Measurements from ENCODE around the gene SEZ6L.

The SEZ6L gene

GRCh38 chr22:26287382-26288225 is 118.3 kb downstream of the SEZ6L start:
- DNase-seq (ENCODE audit: low spot score) = no peak
- TF ChIP-seq CTCF (IDR thresholded peaks at IDR 0.05; ENCODE audit: extremely low read depth, insufficient read depth, missing control alignments) = no peak
- in situ Hi-C loops (cut with MboI; ENCODE audit: low pct_unique_long_range_greater_than_20kb, low sequenced_read_pairs, unreplicated experiment) = no loop called here

DNA sequence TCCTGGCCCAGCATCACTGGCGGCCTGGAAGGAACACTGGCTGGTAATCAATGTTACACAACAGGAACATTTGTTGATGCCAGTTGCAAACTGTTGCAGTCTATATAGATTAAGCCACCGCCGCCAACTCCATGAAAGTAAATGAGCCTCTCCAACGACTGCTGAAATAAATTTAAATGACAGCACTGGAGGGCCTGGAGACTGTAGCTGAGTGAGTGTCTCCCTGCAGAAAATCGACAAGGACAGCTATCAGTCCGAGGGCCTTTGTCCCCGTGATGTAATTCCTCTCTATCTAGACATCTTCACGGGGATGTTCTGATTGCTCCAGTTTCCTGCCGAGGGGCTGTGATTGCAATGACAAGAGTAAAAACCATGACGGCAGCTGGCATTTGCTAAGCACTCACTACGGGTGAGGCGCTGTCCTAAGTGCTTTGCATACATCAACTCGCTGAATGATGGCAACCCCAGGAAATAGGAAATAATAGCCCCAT is 120.4 kb downstream of the SEZ6L start:
- in situ Hi-C loops (cut with MboI; ENCODE audit: low pct_unique_long_range_greater_than_20kb, low sequenced_read_pairs, unreplicated experiment) = no loop called here
- DNase-seq (ENCODE audit: low spot score) = no peak
- no peak for TF ChIP-seq CTCF (IDR thresholded peaks at IDR 0.05; ENCODE audit: extremely low read depth, insufficient read depth, missing control alignments)

- no peak for TF ChIP-seq CTCF (IDR thresholded peaks at IDR 0.05; ENCODE audit: extremely low read depth, insufficient read depth, missing control alignments)
- in situ Hi-C loops (cut with MboI; ENCODE audit: low pct_unique_long_range_greater_than_20kb, low sequenced_read_pairs, unreplicated experiment) = no loop called here
Measured at GRCh38 chr22:26291940-26292666, 122.8 kb downstream of the SEZ6L start.

DNA sequence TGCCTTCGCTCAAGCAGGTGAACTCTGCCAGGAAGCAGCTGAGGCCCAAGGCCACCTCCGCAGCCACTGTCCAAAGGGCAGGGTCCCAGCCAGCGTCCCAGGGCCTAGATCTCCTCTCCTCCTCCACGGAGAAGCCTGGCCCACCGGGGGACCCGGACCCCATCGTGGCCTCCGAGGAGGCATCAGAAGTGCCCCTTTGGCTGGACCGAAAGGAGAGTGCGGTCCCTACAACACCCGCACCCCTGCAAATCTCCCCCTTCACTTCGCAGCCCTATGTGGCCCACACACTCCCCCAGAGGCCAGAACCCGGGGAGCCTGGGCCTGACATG is 123.4 kb downstream of the SEZ6L start:
- in situ Hi-C loops (cut with MboI; ENCODE audit: low pct_unique_long_range_greater_than_20kb, low sequenced_read_pairs, unreplicated experiment) = no loop called here
- TF ChIP-seq CTCF (IDR thresholded peaks at IDR 0.05; ENCODE audit: extremely low read depth, insufficient read depth, missing control alignments) = no peak
- DNase-seq (ENCODE audit: low spot score) = no peak

More at GRCh38 chr22:26291940-26292666, 122.8 kb downstream of the SEZ6L start:
- DNase-seq (ENCODE audit: low spot score) = no peak

DNA sequence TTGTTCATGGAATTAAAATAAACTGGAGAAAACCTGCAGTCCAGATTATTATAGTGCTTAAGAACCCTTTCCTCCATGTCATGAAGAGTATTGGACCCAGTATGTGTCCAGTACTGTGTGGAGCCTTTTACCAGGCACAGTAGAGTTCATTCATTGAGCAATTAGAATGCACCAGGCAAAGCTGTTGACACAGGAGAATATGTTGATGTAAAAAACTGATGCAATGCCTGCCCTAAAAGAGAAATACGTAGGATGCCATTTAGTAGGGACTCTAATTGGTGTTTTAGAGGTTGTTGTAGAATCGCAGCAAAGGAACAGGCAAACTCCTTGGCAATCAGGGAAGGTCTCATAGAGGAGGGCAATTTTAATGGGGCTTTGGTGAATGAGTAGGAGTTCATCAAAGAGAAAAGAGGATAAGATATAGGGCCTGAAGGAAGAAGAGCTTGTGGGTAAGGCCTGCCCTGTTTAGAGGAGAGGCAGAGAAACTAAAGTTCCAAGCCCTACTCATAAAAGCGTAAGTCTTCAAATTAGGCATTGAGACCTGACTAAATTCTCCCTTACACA is 126.4 kb downstream of the SEZ6L start:
- in situ Hi-C loops (cut with MboI; ENCODE audit: low pct_unique_long_range_greater_than_20kb, low sequenced_read_pairs, unreplicated experiment) = no loop called here
- TF ChIP-seq CTCF (IDR thresholded peaks at IDR 0.05; ENCODE audit: extremely low read depth, insufficient read depth, missing control alignments) = no peak
- no peak for DNase-seq (ENCODE audit: low spot score)

GRCh38 chr22:26298605-26299310 is 129.5 kb downstream of the SEZ6L start:
- TF ChIP-seq CTCF (IDR thresholded peaks at IDR 0.05; ENCODE audit: extremely low read depth, insufficient read depth, missing control alignments) = no peak
- no peak for DNase-seq (ENCODE audit: low spot score)
- in situ Hi-C loops (cut with MboI; ENCODE audit: low pct_unique_long_range_greater_than_20kb, low sequenced_read_pairs, unreplicated experiment) = no loop called here
